Transverse colon (tissue), 4 donors: ENCODE measurements around the gene ANG. TPM values are rescaled to one million over a fixed set of nuclear protein-coding genes. Genes with fewer than 3 reads are reported as not detected.
"Not testable (repeated sequence)": the region's sequence is repeated elsewhere in the genome, so short reads cannot be mapped to it uniquely, and the experiment has no call there.

Source experiments
- DNase-seq: peaks from one replicate; pipeline ENCODE4 v3.0.0-alpha.2; 2019
- H3K27ac ChIP-seq, 4 donors: fragments of 200-600 bp; sonication (generic); 2 replicates each; pipeline ENCODE4 v1.5.1; 2016 to 2018; ENCODE audit warnings: inconsistent platforms in 4 of 4
- H3K27me3 ChIP-seq: fragments of 200-600 bp; sonication (generic); 2 replicates; pipeline ENCODE4 v1.5.1; 2017; ENCODE audit warnings: inconsistent platforms
- H3K36me3 ChIP-seq, 4 donors: fragments of 200-600 bp; sonication (generic); 2 replicates each; pipeline ENCODE4 v1.5.1; 2017 to 2019; ENCODE audit warnings: inconsistent platforms in 4 of 4
- H3K4me1 ChIP-seq, 4 donors: fragments of 200-600 bp; sonication (generic); 2 replicates each; pipeline ENCODE4 v1.5.1; 2017 to 2020; ENCODE audit warnings: inconsistent platforms in 4 of 4
- H3K4me3 ChIP-seq, 4 donors: fragments of 200-600 bp; sonication (generic); 1 replicate in 1 of 4; 2 replicates in 3 of 4; pipeline versions ENCODE4 v1.5.1 to v1.6.1; 2017 to 2019; ENCODE audit warnings: inconsistent platforms in 4 of 4
- H3K9me3 ChIP-seq, 2 donors: fragments of 200-600 bp; sonication (generic); 2 replicates each; pipeline ENCODE4 v1.5.1; 2017 to 2019; ENCODE audit warnings: inconsistent platforms in 2 of 2
- CTCF ChIP-seq, 5 experiments: fragments of 200-600 bp in 3 of 5; fragments of 450-650 bp in 2 of 5; sonication (generic) in 3 of 5; IDR thresholded peaks; 1 replicate in 2 of 5; 2 replicates in 3 of 5; pipeline ENCODE4 v1.5.1; 2016 to 2017; ENCODE audit warnings: antibody characterized with exemption in 5 of 5, inconsistent platforms in 3 of 5, mild to moderate bottlenecking in 2 of 5, moderate library complexity in 1 of 5
- EP300 ChIP-seq: sonication (generic); formaldehyde crosslinking; IDR thresholded peaks from one replicate; pipeline ENCODE4 v1.6.1; 2017; ENCODE audit warnings: antibody characterized with exemption, low read depth
- POLR2A ChIP-seq: fragments of 450-650 bp; IDR thresholded peaks from one replicate; pipeline ENCODE4 v1.6.1; 2016; ENCODE audit warnings: antibody characterized with exemption, mild to moderate bottlenecking, moderate library complexity
- POLR2AphosphoS5 ChIP-seq, 3 donors: sonication (generic); formaldehyde crosslinking; IDR thresholded peaks; one replicate each; pipeline ENCODE4 v1.6.1; 2016; ENCODE audit warnings: antibody characterized with exemption in 3 of 3
- WGBS, 2 donors: methylation state at CpG; one replicate each; pipeline ENCODE4 v1.1.5; 2018; ENCODE audit warnings: low coverage in 1 of 2; 5-methylcytosine and 5-hydroxymethylcytosine counted together
- in situ Hi-C, 4 donors: fragments of 200-750 bp; cut with MboI; loops; one replicate each; pipeline versions ENCODE4 v1.15.0 to v1.15.1; 2017; ENCODE audit warnings: low sequenced_read_pairs in 3 of 4, low pct_ligation_motif_present in 1 of 4, low pct_unique_long_range_greater_than_20kb in 1 of 4
- intact Hi-C: fragments of 100-400 bp; cut with DNase I; formaldehyde crosslinking; loops from one replicate; pipeline ENCODE4 v1.15.1; 2023; ENCODE audit warnings: low total_unique reads
- total RNA-seq, 4 donors: library from RNA; depleted of rRNA; stranded (reverse); fragments of >200 nt; gene quantifications; one replicate each; pipeline ENCODE4 v1.1.0, GENCODE V29; 2016

Gene ANG
- total RNA-seq, 4 donors from 2014 or later, result 10.5 to 37.1 (median 25.7) TPM

- WGBS, 2 donors, result 72 to 82% methylated on average over 6 of the region's 6 CpGs
- TF ChIP-seq CTCF (IDR thresholded peaks at IDR 0.05) (no peak), POLR2AphosphoS5 (IDR thresholded peaks at IDR 0.05) (no peak), POLR2A (no peak), EP300 (no peak)
- Histone ChIP-seq H3K27me3 (no peaks in the 10 kb centered on the region), H3K9me3 (no peaks in the 10 kb centered on the region), H3K27ac (peak overlapping the region in 1 of 4 donors; percentile 26), H3K36me3 (no peaks in the 10 kb centered on the region), H3K4me1 (no peaks in the 10 kb centered on the region), H3K4me3 (no peak overlapping the region)
- no peak for DNase-seq
- intact Hi-C loops, result no loop called here
- in situ Hi-C loops, result no loop called here
These were observed 45.3 kb downstream of the ANG start for GRCh38 chr14:20733684-20734429.

GRCh38 chr14:20734430-20734806 is 45.9 kb downstream of the ANG start:
- intact Hi-C loops (no loop called here), in situ Hi-C loops (no loop called here)
- no peak for DNase-seq
- Histone ChIP-seq H3K4me1 (no peaks in the 10 kb centered on the region), H3K36me3 (no peaks in the 10 kb centered on the region), H3K27ac (no peak overlapping the region), H3K9me3 (no peaks in the 10 kb centered on the region), H3K4me3 (no peak overlapping the region), H3K27me3 (no peaks in the 10 kb centered on the region)
- 48 to 53% methylated on average over 2 to 4 of the region's 4 CpGs for WGBS, 2 donors
- no peak for TF ChIP-seq POLR2AphosphoS5 (IDR thresholded peaks at IDR 0.05)
- no peak for TF ChIP-seq CTCF (IDR thresholded peaks at IDR 0.05)
- no peak for TF ChIP-seq POLR2A
- TF ChIP-seq EP300, result no peak

GRCh38 chr14:20738292-20738691 is 49.7 kb downstream of the ANG start:
- in situ Hi-C loops, intact Hi-C loops: not testable (repeated sequence)
- WGBS, 2 donors, result 80 to 100% methylated on average over 6 to 7 of the region's 7 CpGs

GRCh38 chr14:20742132-20742531 is 53.6 kb downstream of the ANG start:
- intact Hi-C loops, result no loop called here
- Histone ChIP-seq H3K4me1 (no peaks in the 10 kb centered on the region), H3K9me3 (no peaks in the 10 kb centered on the region), H3K4me3 (no peak overlapping the region), H3K27ac (no peak overlapping the region), H3K36me3 (no peaks in the 10 kb centered on the region), H3K27me3 (no peaks in the 10 kb centered on the region)
- in situ Hi-C loops, result no loop called here
- no peak for TF ChIP-seq CTCF (IDR thresholded peaks at IDR 0.05)
- TF ChIP-seq EP300, result no peak
- no peak for TF ChIP-seq POLR2AphosphoS5 (IDR thresholded peaks at IDR 0.05)
- TF ChIP-seq POLR2A, result no peak
- 55 to 62% methylated on average over 4 of the region's 4 CpGs for WGBS, 2 donors
- no peak for DNase-seq

More at GRCh38 chr14:20738292-20738691, 49.7 kb downstream of the ANG start:
- not testable (repeated sequence) for H3K4me3 ChIP-seq, H3K36me3 ChIP-seq, H3K4me1 ChIP-seq, H3K27me3 ChIP-seq, H3K27ac ChIP-seq, H3K9me3 ChIP-seq, DNase-seq

GRCh38 chr14:20743556-20743955 is 55.0 kb downstream of the ANG start:
- intact Hi-C loops (no loop called here), in situ Hi-C loops (no loop called here)
- Histone ChIP-seq H3K27ac (no peak overlapping the region), H3K4me1 (peaks cover 0 to 9% (median 0%) of the 10 kb centered on the region in 4 donors), H3K36me3 (no peaks in the 10 kb centered on the region), H3K9me3 (no peaks in the 10 kb centered on the region), H3K27me3 (no peaks in the 10 kb centered on the region), H3K4me3 (no peak overlapping the region)
- 66 to 90% methylated on average over 2 of the region's 2 CpGs for WGBS, 2 donors
- TF ChIP-seq EP300, result no peak
- no peak for TF ChIP-seq CTCF (IDR thresholded peaks at IDR 0.05)
- TF ChIP-seq POLR2A, result no peak
- no peak for TF ChIP-seq POLR2AphosphoS5 (IDR thresholded peaks at IDR 0.05)
- no peak for DNase-seq
